Measurements from ENCODE around the gene TNFRSF1B.

The TNFRSF1B gene

DNA sequence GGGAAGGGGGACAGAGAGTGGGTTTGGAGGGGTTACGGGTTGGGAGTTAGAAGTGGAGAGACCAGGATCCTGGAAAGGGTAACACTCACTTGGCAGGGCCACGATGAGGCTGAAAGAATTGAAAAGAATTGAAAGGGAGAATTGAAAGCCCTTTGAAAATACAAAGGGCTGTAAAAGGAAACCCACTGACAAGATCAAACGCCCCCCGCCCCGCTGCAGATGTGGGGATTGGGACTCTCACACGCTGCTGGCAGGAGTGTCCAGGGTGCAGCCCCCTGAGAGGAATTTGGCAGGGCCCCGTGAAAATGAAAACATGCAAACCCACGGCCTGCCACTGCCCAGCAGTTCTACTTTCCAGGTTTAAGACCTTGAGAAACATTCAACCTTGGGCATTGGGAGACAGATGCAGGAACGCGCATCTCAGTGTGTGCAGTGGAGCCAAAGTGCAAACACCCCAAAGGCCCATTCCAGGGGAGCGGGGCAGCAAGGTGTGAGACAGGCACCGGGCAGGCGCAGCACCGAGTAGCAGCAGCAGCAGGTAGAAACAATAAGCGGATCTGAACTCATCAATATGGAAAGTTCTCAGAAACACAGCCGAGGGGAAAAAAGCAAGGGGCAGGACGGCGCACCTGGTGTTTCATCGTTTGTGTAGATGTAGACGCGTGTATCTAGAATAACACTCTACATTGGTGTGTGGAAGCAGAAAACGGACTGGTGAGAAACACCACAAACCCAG lies 8.3 kb upstream of the TNFRSF1B start:
- no peak for DNase-seq

DNA sequence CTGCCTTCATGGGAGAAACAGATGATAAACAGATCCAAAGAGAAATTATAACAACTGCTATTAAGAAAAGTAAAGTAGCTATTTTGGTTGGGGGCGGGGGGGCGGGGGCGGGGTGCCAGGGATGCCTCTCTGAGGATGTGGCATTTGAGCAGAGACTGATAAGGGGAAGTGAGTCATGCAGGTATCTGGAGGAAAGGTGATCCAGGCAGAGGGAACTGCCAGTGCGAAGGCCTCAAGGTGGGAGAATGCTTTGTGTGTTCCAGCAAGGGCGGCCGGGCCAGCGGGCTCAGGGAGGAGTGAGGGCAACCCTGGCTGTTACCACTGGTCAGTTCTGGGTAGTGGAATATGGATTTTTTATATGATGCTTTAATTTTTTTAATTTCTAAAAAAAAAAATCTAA lies 7.0 kb upstream of the TNFRSF1B start:
- DNase-seq: no peak

DNA sequence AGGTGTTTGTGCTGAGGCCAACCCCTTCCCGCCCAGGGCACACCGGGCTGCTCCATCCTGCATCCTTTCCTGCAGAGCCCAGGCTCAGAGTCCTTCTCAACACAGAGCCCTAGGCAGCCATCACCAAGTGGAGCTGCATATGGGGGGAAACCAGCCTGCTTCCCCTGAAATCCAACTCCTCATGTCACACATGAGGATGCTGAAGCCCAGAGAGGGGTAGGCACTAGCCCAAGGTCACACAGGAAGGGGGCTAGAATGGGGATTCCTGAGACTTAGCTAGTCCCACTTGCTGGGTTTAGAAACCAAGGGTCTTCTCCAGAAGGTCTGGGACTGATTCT lies 5.5 kb upstream of the TNFRSF1B start:
- DNase-seq: no peak

DNA sequence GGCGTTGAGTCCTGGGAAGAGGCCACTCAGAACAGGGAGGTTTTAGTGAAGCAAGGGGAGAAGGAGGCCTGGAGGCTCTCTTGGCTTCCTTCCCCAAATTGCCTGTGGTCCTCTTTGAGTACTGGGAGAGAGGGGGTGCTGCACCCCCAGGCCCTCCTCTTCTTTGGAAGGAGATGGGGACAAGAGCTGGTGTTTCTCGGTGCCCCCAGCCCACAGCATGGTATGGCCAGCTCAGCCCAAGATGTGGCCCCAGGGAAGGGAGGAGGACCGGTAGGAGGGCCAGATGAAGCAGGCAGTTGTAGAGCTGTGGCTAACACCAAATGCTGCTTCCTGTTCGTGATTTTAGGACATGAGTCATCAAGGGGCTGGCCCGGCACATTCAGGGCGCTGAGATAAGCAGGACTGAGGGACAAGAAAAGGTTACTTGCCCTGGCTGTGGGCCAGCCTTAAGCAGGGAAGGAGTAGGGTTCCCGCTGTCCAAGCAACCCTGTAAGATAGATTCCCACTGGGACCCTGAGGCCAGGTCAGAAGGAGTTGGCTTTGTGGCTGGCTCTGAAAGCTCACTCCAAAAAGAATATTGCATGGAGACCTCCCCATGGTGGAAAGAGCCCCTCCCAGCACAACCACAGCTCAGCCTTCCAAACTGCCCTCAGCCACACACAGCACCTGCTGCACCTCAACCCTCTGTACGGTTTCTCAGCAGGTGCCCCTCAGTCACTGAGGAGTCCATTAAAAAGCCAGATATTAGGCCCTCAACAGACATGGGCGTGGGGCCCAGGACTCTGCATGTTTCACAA lies 4.9 kb upstream of the TNFRSF1B start:
- no peak for DNase-seq

DNA sequence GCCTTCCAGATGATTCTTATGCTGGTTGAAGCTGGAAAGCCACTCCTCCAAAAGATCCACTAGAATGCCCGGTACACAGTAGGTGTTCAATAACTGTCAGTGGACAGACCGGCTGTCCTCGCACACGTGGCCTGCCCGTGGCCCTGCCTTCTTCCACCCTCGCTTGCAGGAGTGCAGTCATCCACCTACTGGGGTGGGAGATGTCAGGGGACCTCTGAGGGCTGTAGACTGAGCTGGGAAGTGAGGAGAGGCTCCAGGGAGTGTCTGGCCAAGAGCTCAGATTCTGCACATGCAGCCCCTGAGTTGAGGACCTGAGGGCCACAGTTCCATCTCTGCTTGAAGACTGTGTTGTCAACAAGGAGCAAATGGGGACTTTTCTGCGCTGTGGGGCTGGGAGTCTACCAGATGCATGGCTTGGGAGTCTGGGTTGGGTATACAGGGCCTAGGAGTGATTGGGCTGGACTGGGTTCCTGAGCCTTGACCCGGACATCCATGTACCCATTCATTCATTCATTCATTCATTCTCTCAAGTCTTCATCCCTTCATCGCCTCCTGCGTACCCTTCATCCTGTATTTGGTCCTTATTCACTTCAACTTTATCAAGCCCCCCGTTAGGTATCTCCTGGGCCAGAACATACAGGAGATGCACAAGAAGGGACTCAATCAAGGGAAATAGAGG lies 4.2 kb upstream of the TNFRSF1B start:
- DNase-seq: no peak

DNA sequence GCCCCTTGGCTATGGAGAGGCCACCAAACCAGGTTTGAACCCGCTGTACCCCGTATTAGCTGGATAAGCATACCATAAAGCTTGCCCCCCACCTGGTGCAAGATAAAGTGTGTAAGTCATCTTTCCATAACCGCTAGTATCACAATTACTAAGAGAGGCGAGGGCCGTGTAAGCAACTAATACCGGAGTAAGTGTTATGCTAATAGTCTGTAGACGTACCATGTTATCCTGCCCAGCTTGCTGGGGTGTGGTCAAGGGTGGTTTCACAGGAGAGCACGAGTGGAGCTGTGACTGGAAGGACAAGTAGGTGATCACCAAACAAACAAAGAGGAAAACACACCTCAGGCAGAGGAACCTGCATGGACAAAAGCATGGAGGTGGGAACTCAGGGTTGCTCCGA lies 3.6 kb upstream of the TNFRSF1B start:
- DNase-seq: no peak

DNA sequence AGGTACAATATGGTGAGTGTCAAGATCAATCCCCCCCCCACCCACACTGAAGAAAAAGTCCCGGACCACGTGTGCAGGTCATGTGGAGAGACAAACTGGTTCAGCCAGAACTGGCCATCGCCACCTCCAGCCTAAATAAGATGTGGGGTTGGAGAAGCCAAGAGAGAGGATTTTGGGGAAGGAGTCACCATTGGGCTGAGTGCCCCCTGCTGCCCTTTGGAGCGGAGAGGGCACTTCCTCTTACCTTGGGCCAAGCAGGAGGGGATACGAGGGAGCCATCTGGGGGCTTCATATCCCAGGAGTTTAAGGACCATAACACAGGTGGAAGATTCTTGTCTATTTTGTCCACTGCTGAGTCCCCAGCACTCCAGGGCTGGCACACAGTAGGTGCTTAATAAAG lies 2.6 kb upstream of the TNFRSF1B start:
- no peak for DNase-seq

DNA sequence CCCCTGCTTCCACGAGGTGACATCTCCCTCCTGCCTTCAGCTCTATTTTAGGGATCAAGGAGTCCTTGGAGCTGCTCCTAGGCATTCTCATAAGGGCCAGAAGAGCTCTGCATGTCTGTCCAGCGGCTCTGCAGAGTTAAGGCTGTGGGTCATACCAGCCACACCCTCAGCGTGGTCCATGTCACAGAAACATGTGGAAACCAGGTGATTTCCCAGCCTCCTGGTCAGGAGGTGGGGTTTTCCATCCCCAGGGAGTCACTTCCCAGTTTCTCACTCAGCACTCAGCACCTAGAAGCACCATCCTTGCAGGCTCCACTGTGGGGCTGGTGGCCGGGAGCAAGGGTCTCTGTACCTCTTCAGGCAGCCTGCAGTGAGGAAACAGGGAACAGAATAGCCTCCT lies 1.4 kb upstream of the TNFRSF1B start:
- no peak for DNase-seq

DNA sequence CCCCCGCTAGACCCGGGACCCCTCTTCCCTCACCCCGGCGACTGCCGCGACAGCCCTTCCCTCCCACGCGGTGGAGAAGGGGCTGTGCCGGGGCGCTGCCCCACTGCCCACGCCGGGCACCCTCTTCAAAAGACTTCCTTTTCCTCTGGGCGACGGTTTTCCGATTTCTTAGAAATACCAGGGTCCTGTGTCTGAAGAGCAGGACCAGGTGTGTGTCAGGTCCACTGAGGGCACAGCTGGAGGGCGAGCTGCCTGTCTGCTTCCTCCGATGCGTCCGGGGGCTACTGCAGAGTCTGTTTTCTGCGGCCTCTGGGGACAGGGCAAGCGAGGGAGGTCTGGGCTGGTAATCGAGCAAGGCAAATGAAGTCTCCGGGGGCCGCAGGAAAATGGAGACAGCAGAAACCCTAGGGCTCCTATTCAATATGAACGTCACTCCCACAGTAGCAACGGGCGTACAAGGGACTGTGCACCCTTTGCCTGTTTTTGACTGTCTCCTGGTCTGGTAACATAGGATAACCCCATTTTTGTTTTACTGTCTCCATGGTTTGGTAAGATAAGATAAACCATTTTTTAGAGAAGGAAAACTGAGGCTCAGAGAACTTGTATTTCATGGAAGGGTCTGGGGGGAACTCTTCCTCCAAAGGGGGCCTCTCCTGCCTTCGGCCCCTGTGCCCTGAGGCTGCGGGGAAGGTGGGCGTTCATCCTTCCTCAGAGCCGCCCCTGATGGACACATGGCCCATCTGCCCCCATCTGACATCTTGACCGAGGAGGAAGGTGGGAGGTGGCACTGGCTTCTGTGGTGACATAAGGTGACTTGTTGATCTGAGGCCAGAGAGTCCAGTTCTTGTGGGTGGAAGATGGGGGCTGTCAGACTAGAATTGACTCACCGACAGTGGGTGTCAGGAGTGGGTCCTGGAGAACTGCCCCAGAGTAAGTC lies 970 bp downstream of the TNFRSF1B start:
- no peak for DNase-seq

DNA sequence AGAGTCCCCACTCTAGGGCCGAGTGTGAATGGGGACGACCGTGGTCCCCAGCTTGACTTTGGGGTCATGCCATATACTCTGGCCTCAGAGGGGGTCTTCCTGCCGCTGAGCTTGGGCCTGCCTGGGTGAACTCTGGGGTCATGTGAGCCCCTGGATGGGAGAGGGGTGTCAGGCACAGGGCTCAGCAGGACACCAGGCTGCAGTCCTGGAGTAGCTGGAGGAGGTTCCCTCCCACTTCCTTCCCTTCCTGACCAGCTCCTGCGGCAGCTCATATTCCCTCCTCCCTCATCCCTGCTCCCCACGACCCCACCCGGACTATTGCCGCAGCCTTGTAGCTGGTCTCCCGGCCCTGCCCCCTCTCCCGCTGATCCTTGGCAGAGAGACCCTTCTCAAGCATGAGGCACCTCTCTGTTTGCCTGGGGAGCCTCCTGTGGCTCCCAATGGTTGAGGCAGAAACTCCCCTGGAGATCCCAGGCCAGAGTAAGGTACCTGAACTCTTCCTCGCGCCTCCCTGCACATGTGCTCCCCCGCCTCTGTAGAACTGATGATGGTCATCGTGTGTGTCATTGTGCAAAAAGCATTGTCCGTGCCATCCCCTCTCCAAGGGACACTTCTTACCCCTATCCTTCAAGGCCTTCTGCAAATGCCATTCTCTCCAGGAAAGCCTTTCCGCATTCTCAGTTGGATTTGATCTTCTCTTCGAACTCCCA lies 1.8 kb downstream of the TNFRSF1B start:
- no peak for DNase-seq

DNA sequence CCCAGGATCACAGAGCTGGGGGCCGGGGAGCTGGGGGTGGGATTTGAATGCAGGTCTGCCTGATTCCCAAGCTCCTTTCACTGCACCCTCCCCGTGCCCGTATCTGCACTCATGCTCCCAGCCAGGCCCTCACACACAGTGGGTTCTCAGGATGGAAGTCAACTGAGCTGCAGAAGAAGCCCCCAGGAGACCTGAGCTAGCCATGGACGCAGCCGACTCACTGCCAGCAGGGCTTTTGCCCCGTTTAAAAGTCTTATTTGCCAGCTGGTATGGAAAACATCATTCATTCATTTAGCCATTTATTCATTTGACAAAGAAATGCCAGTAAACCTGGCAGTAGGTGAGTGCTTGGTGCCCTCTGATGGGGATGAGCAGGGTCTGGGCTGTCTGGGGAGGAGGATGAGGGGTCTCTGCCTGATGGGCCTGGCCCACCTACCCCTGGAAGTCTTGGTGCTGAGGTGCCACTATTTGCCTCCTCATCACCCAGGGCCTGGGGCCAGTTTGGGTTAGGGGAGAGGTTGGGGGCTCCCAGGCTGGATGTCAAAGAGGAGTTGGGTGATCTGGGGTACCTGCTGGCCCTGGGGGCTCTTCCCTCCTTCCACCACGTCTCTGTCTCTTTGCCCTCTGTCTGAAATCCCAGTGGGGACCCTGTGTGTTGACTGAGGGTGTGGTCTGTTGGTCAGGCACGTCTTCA lies 2.8 kb downstream of the TNFRSF1B start:
- no peak for DNase-seq

DNA sequence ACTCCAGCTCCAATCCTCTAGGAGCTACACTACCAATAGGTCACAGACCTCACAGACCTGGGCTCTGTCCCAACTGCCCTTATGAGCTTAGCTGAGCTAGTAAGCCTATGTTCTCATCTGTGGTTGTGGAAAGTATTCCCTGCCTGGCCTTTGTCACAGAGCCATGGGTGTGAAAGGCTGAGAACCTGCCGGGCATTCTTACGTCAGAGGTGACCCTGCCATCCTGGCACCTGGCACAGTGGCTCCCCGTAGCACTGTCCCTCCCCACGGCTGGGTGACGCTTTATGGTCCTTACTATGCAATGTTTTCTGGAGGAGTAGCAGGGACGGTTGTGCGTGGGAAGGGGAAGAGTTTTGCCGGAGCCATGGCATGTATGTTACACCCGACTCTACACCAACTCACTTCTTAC lies 3.5 kb downstream of the TNFRSF1B start:
- no peak for DNase-seq

DNA sequence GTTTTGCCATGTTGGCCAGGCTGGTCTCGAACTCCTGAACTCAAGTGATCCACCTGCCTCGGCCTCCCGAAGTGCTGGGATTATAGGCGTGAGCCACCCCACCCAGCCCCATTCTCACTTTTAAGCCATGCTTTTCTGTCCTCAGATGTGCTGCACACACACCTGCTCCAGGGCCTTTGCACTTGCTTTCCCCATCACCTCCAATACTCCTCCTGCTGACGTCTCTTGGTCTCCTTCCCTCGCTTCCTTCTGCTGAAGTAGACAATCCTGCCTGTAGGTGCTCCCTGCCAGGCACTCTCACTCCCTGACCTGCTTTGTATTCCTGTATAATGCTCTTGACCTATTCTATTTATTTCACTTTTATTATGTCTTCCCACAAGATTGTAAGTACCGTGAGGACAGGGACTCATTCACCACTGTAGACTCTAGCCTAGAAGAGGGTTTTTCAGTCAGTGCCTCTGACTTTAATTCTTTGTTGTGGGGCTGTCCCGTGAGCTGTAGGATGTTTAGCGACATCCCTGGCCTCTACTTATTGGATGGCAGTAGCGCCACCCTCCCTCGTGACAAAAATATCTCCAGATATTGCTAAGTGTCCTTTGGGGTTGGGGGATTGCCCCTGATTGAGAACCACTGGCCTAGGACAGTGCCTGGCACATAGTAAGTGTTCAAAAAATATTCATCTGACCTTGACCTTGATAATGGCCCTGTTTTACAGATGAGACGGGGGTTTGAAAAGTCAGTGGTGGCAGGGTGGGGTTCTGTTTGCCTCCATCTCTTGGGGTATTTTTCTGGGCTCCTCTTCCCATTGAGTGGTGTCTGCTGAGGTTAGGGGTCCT lies 4.6 kb downstream of the TNFRSF1B start:
- DNase-seq: no peak

DNA sequence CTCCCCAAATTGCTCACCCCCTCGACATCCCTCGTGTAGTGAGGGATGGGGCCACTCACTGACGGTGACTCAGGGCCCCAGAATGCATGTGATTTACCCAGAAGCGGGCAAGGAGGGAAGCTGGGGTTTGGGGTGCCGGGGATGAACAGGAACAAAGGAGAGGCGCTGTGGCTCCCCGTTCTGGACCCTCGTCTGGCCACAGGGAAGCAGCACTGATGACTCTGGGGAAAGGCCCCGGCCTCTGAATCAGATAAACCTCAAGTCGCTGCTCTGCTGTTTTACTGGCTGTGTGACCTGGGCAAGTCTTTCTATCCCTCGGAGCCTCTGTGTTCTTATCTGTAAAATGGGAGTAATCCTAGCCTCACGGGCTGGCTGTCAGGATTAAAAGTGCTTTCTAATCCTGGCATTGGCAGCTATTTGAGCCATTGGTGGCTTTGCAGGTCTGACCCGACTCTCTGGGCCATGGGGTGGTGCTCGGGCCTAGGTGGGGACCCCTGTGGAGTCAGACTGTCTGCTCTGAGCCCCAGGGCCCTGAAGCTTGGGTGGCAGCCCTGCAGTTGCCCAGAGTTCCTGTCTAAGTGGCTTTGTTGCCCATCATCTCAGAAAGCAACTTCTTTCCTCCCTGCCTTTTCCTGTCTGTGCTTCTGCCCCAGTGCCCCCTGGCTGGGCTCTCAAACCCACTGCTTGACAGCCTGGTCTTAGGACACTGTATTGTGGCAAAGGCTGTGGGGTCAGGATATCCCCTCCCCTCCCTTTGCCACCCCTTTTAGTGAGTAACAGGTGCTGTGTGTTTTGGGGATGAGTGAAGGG lies 5.5 kb downstream of the TNFRSF1B start:
- DNase-seq: no peak

DNA sequence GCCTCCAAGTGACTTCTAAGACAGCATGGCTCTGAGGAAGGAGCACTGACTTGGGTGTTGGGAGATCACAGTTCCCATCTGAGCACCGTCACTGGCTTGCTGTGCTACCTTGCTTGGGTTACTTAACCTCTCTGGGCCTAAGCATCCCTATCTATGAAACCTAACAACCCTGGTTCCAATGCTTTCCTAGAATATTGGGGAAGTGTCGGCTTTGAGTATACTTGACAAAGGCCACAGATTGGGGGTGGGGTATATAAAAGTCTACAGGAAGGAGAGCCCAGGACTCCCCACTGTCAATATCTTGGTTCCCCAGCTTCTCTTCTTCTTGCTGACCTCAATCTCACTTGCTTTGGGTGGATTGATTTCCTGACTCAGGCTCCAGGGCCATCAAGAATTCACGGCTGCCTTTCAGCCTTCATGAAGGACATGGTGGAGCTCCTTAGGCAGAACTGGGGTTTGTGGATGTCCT lies 6.3 kb downstream of the TNFRSF1B start:
- no peak for DNase-seq

DNA sequence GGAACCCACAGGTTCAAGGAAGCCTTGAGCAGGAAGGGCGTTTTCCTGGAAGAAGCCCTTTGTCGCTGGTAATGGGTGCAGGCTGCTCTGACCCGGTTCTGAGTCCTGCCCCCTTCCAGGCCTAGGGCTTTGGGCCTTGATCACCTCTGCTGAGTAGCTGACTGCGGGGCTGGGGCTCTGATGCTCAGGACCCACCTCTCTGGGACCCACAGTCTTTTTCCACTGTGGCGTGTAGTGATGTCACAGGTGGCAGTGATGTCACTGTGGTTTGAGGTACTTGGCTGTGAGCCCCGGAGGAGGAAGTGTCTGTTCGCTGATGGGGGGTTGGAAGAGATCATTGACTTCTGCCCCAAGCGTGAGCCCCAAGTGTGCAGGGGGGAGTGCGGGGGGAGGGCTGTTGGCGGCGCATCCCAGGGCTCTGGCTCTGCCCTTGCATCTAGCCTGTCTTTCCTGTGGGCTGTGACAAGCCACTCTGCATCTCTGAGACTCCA lies 6.9 kb downstream of the TNFRSF1B start:
- no peak for DNase-seq

DNA sequence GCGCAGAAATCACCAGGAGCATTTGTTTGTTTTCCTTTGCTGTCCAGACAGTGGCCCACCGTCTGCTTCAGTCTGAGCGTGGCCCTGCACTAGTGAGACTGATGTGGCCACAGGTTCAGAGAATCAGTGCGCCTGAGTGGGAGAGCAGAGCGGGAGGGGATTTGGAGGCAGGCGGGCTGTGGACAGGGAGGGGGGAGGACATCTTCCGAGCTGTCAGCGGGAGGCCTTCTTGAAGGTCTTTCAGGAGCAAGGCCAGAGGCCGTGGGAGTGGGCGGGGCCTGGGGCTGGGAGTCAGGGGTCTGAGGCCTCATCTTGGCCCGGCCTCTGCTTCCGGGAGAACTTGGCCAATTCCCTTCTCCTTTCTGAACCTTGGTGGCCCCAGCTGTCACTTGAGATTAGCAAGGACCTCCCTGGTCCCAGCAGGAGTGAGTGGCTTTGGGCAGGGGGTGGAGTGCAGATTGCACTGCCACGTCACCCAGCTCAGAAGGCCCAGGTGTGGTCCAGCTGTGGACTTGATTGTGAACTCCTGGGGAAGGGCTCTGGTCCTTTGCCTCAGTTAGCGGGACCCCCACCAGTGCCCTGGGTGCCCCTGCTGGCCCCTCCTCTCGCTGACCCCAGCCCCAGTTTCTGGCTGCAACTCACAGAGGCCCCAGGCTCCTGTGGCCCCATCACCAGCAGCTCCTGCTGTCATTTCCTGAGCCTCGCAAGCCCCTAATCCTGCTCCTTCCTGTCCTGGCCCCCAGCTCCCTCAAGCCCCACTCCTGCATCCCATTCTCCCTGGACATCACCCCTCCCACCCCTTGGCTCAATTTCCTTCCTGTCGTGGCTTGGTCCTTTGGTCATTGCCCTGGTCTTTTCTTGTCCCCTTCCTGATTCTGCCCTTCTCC lies 8.4 kb downstream of the TNFRSF1B start:
- DNase-seq: no peak

Measured in NCI-H2029 (cell line).